H9 (cell line): ENCODE measurements around the gene MED23. TPM values are rescaled to one million over a fixed set of nuclear protein-coding genes. Genes with fewer than 3 reads are reported as not detected.

Experiments
- DNase-seq: peaks from one replicate; pipeline ENCODE4 v3.0.0-alpha.2; 2017
- H2AFZ ChIP-seq: one replicate; pipeline ENCODE4 v1.6.1; 2013; ENCODE audit warnings: mild to moderate bottlenecking, low read length, control low read depth, moderate library complexity
- H2AK5ac ChIP-seq: 2 replicates; pipeline ENCODE4 v1.6.1; 2013; ENCODE audit warnings: low read length, control low read depth, mixed read lengths; ENCODE audit not compliant: insufficient read length
- H2BK120ac ChIP-seq: one replicate; pipeline ENCODE4 v1.6.1; 2013; ENCODE audit warnings: low read depth, mild to moderate bottlenecking, low read length, control low read depth, inconsistent platforms; ENCODE audit not compliant: poor library complexity, severe bottlenecking
- H2BK12ac ChIP-seq: 2 replicates; pipeline ENCODE4 v1.6.1; 2013; ENCODE audit warnings: low read length, control low read depth, mixed read lengths, low read depth; ENCODE audit not compliant: insufficient read length
- H2BK15ac ChIP-seq: 2 replicates; pipeline ENCODE4 v1.6.1; 2013; ENCODE audit warnings: low read depth, low read length, control low read depth
- H2BK20ac ChIP-seq: one replicate; pipeline ENCODE4 v1.6.1; 2013; ENCODE audit warnings: low read depth, mild to moderate bottlenecking, low read length, control low read depth, inconsistent platforms; ENCODE audit not compliant: poor library complexity, severe bottlenecking
- H2BK5ac ChIP-seq: 2 replicates; pipeline ENCODE4 v1.6.1; 2013; ENCODE audit warnings: low read length, control low read depth, mixed read lengths; ENCODE audit not compliant: insufficient read length
- H3K14ac ChIP-seq: 2 replicates; pipeline ENCODE4 v1.6.1; 2013; ENCODE audit warnings: low read length, control low read depth; ENCODE audit not compliant: insufficient read depth
- H3K18ac ChIP-seq: 2 replicates; pipeline ENCODE4 v1.6.1; 2013; ENCODE audit warnings: low read depth, mild to moderate bottlenecking, mixed read lengths, low read length, control low read depth; ENCODE audit not compliant: insufficient read length
- H3K23ac ChIP-seq: 2 replicates; pipeline ENCODE4 v1.6.1; 2013; ENCODE audit warnings: low read length, control low read depth, mixed read lengths, low read depth; ENCODE audit not compliant: insufficient read length
- H3K23me2 ChIP-seq: 2 replicates; pipeline ENCODE4 v1.6.1; 2013; ENCODE audit warnings: low read depth, mild to moderate bottlenecking, mixed read lengths, low read length, control low read depth; ENCODE audit not compliant: insufficient read length, poor library complexity, severe bottlenecking
- H3K27ac ChIP-seq: 2 replicates; pipeline ENCODE4 v1.5.1; 2013; ENCODE audit warnings: low read length, control low read depth, mixed read lengths, low read depth; ENCODE audit not compliant: insufficient read length
- H3K27me3 ChIP-seq: 2 replicates; pipeline ENCODE4 v1.6.1; 2013; ENCODE audit warnings: low read length, control low read depth, inconsistent platforms; ENCODE audit not compliant: insufficient read depth
- H3K4ac ChIP-seq: 2 replicates; pipeline ENCODE4 v1.6.1; 2013; ENCODE audit warnings: low read depth, mild to moderate bottlenecking, control low read depth, inconsistent platforms, low read length, moderate library complexity
- H3K4me1 ChIP-seq: 2 replicates; pipeline ENCODE4 v1.6.1; 2013; ENCODE audit warnings: low read length, control low read depth, inconsistent platforms; ENCODE audit not compliant: insufficient read depth
- H3K4me2 ChIP-seq: 2 replicates; pipeline ENCODE4 v1.6.1; 2013; ENCODE audit warnings: low read length, control low read depth, mixed read lengths; ENCODE audit not compliant: insufficient read length, insufficient read depth
- H3K56ac ChIP-seq: 2 replicates; pipeline ENCODE4 v1.6.1; 2013; ENCODE audit warnings: low read depth, mild to moderate bottlenecking, mixed read lengths, low read length, control low read depth; ENCODE audit not compliant: insufficient read length
- H3K79me1 ChIP-seq: 2 replicates; pipeline ENCODE4 v1.6.1; 2013; ENCODE audit warnings: low read depth, mild to moderate bottlenecking, moderate library complexity, low read length, control low read depth, inconsistent platforms; ENCODE audit not compliant: insufficient read depth, poor library complexity, severe bottlenecking
- H3K79me2 ChIP-seq: 2 replicates; pipeline ENCODE4 v1.6.1; 2013; ENCODE audit warnings: low read length, control low read depth, inconsistent platforms; ENCODE audit not compliant: insufficient read depth
- H3K9ac ChIP-seq: 2 replicates; pipeline ENCODE4 v1.6.1; 2013; ENCODE audit warnings: low read length, control low read depth, mixed read lengths; ENCODE audit not compliant: insufficient read length; ENCODE audit errors: extremely low read depth
- H3K9me3 ChIP-seq: one replicate; pipeline ENCODE4 v1.6.1; 2013; ENCODE audit warnings: low read depth, low read length, inconsistent platforms; ENCODE audit not compliant: control insufficient read depth
- H3T11ph ChIP-seq: one replicate; pipeline ENCODE4 v1.6.1; 2013; ENCODE audit warnings: mild to moderate bottlenecking, low read length, control low read depth, inconsistent platforms
- H4K20me1 ChIP-seq: one replicate; pipeline ENCODE4 v1.6.1; 2013; ENCODE audit not compliant: control insufficient read depth, insufficient read length, insufficient read depth
- H4K5ac ChIP-seq: 2 replicates; pipeline ENCODE4 v1.6.1; 2013; ENCODE audit warnings: low read depth, mild to moderate bottlenecking, mixed read lengths, low read length, control low read depth; ENCODE audit not compliant: insufficient read length
- H4K8ac ChIP-seq: replicated peaks from 2 replicates; pipeline ENCODE4 v1.6.1; 2013; ENCODE audit warnings: low read length, control low read depth, mixed read lengths, low read depth; ENCODE audit not compliant: insufficient read length
- H4K91ac ChIP-seq: 2 replicates; pipeline ENCODE4 v1.6.1; 2013; ENCODE audit warnings: low read depth, mild to moderate bottlenecking, moderate library complexity, mixed read lengths, low read length, control low read depth; ENCODE audit not compliant: insufficient read length
- H3K27ac Mint-ChIP-seq, 3 experiments: 2 replicates in 2 of 3; 3 replicates in 1 of 3; pipeline ENCODE4 v1.8.0; 2020 to 2021; ENCODE audit warnings: mixed read lengths in 3 of 3, mild to moderate bottlenecking in 1 of 3, moderate library complexity in 1 of 3
- H3K27me3 Mint-ChIP-seq: 2 replicates; pipeline ENCODE4 v1.8.0; 2021; ENCODE audit warnings: low read depth, mild to moderate bottlenecking, moderate library complexity, mixed read lengths
- H3K36me3 Mint-ChIP-seq, 3 experiments: 2 replicates in 2 of 3; 3 replicates in 1 of 3; pipeline ENCODE4 v1.8.0; 2020 to 2021; ENCODE audit warnings: low read depth in 3 of 3, mixed read lengths in 3 of 3; ENCODE audit not compliant: insufficient read depth in 1 of 3
- H3K4me1 Mint-ChIP-seq, 2 experiments: 2 replicates each; pipeline ENCODE4 v1.8.0; 2020; ENCODE audit warnings: mixed read lengths in 2 of 2
- H3K4me3 Mint-ChIP-seq, 2 experiments: 2 replicates in 1 of 2; 3 replicates in 1 of 2; pipeline ENCODE4 v1.8.0; 2020 to 2021; ENCODE audit warnings: mild to moderate bottlenecking in 2 of 2, mixed read lengths in 2 of 2, moderate library complexity in 1 of 2
- H3K9me3 Mint-ChIP-seq, 2 experiments: 2 replicates in 1 of 2; 3 replicates in 1 of 2; pipeline ENCODE4 v1.8.0; 2020; ENCODE audit warnings: mild to moderate bottlenecking in 2 of 2, mixed read lengths in 2 of 2, moderate library complexity in 1 of 2
- CTCF ChIP-seq: fragments of 200-600 bp; sonication (generic); conservative IDR thresholded peaks from 3 replicates; pipeline ENCODE4 v1.8.0; 2021; ENCODE audit warnings: antibody characterized with exemption, mild to moderate bottlenecking
- WGBS: extraction: QIAGEN DNeasy Blood & Tissue Kit; methylation state at CpG from one replicate; pipeline ENCODE4 v1.1.7; 2013; ENCODE audit warnings: missing lambda C conversion rate, low lambda C conversion rate, mixed read lengths; ENCODE audit not compliant: insufficient read length; ENCODE audit errors: extremely low coverage; 5-methylcytosine and 5-hydroxymethylcytosine counted together
- total RNA-seq: library from RNA; stranded (reverse); gene quantifications from 2 replicates; pipeline ENCODE4 v1.2.1, GENCODE V29; 2021

The MED23 gene
- total RNA-seq, 1 experiment from 2014 or later = 16.2 TPM

DNA sequence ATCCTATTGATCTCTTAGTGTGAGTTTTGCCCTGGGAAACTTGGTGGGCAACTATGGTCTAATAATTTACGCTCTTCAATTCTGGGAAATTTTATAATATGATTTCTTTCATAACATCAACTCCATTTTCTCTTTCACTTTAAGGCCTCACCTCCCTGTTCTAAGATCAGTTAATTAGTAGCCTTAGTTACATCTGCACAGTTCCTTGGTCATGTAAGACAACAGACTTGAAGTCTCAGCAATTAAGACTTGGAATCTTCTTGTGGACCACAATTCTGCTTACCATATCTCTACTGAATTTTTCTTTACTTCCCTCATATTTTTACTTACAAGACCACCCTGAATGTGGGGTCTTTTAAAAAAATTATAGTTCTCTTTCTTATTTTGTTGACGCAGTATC lies 17.8 kb upstream of the MED23 start:
- Histone ChIP-seq H3K23me2 (no peaks in the 10 kb centered on the region), H3T11ph (no peak overlapping the region), H3K79me2 (no peaks in the 10 kb centered on the region), H3K9ac (no peak overlapping the region), H3K79me1 (no peaks in the 10 kb centered on the region), H3K9me3 (no peaks in the 10 kb centered on the region), H3K14ac (no peak overlapping the region), H3K4me2 (no peak overlapping the region), H2BK12ac (no peak overlapping the region), H3K23ac (no peak overlapping the region), H3K4ac (no peak overlapping the region), H3K4me1 (no peaks in the 10 kb centered on the region), H2BK15ac (no peak overlapping the region), H2BK20ac (no peak overlapping the region), H3K56ac (no peak overlapping the region), H4K8ac (no peak overlapping the region), H4K91ac (no peak overlapping the region), H3K27me3 (no peaks in the 10 kb centered on the region), H2AK5ac (no peak overlapping the region), H4K20me1 (no peaks in the 10 kb centered on the region), H4K5ac (no peak overlapping the region), H2BK120ac (no peak overlapping the region), H3K27ac (no peak overlapping the region), H2AFZ (no peak overlapping the region), H2BK5ac (no peak overlapping the region), H3K18ac (no peak overlapping the region)
- WGBS = no CpG with 5 or more reads among the region's 2 CpGs
- H3K9me3 Mint-ChIP-seq = no peaks in the 10 kb centered on the region
- TF ChIP-seq CTCF = no peak
- peaks cover 1% of the 10 kb centered on the region for H3K27me3 Mint-ChIP-seq
- no peak overlapping the region for H3K27ac Mint-ChIP-seq
- no peak overlapping the region for H3K4me3 Mint-ChIP-seq
- DNase-seq = no peak
- no peaks in the 10 kb centered on the region for H3K4me1 Mint-ChIP-seq
- no peaks in the 10 kb centered on the region for H3K36me3 Mint-ChIP-seq
